IPS-18c (cell line): Measurements from ENCODE around the gene C11orf68.

Experiments
- H3K4me3 ChIP-seq: 2 replicates; pipeline ENCODE4 v1.7.0; 2013; ENCODE audit warnings: low read depth, mild to moderate bottlenecking, low read length, moderate library complexity; ENCODE audit not compliant: insufficient read depth
- H3K9me3 ChIP-seq: one replicate; pipeline ENCODE4 v1.6.1; 2013; ENCODE audit warnings: mild to moderate bottlenecking, low read length, moderate library complexity; ENCODE audit not compliant: control insufficient read depth, insufficient read depth

C11orf68 gene

DNA sequence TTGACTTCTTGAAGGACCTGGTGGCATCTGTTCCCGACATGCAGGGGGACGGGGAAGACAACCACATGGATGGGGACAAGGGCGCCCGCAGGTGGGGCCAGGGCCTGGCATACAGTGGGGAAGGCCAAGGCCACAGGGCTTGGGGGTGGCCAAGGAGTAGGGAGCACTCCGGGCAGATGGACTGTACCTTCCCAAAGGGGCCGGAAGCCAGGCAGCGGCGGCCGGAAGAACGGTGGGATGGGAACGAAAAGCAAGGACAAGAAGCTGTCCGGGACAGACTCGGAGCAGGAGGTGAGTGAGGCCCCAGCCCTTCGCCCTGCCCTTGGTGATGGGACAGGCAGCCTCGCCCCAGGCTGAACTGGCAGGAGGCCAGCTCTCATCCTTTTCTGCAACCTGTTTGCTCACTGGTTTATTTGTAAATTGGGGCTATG lies 1.5 kb upstream of the C11orf68 start:
- Histone ChIP-seq H3K9me3 (no peaks in the 10 kb centered on the region), H3K4me3 (peak overlapping the region; percentile 84; the same call in 1 of the 2 replicates)

- H3K4me3 ChIP-seq, result peak overlapping the region; percentile 84
- H3K9me3 ChIP-seq, result no peaks in the 10 kb centered on the region
Observed at GRCh38 chr11:65919573-65920371, 910 bp upstream of the C11orf68 start.

- H3K9me3 ChIP-seq, result no peaks in the 10 kb centered on the region
- H3K4me3 ChIP-seq, result peak within 1 kb of the TSS; percentile 94
Observed at GRCh38 chr11:65919141-65919572, 295 bp upstream of the C11orf68 start, which contains the start of gene DRAP1. DRAP1 (plus strand) TSS chr11:65919426; CDS start chr11:65919502, 76 bp downstream.

- no peaks in the 10 kb centered on the region for H3K9me3 ChIP-seq
- peak overlapping the region; percentile 94 for H3K4me3 ChIP-seq
Observed at GRCh38 chr11:65917434-65918210, 1.2 kb downstream of the C11orf68 start.

- no peak overlapping the region for H3K4me3 ChIP-seq
- peaks cover 2% of the 10 kb centered on the region for H3K9me3 ChIP-seq
Observed at GRCh38 chr11:65917077-65917433, 1.8 kb downstream of the C11orf68 start.

DNA sequence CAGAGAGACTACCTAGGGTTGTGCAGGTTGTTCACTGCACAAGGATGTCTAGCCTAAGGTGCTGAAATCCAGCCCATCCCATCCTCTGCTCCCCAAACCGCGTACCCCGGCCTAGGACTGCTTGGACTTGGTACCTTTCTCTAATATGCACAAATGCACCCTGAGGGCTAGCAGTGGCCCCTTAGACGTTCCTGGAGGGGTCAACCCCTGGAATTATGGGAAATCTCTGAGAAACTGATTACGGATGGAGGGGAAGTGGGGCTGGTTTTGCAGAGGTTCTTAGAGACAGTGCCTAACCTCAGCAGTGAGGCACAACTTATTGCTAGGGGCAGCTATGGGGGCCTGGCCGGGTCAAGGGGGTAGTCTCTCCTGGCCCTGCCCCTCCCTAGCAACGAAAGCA lies 2.5 kb downstream of the C11orf68 start:
- Histone ChIP-seq H3K9me3 (peaks cover 2% of the 10 kb centered on the region), H3K4me3 (no peak overlapping the region)

DNA sequence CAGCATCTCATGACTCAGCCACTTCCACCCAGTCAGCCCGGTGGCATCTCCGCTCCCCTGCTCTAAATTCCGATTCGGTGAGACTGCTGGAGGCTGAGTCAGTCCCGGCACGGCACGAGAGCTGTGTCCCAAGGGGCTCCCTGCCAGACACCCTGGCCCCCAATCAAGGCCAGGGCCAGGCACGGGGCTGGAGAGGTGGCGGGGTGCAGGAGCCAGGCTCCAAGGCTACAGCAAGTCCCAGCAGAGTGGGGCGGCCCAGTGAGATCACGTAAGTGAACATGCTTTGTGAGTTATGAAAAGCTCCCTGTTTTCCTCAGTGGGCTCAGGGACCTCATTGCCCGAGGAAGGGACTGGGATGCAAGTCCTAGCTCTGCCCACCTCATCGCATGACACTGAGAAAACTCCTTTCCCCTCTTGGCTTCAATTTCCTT lies 3.0 kb downstream of the C11orf68 start:
- peaks cover 2% of the 10 kb centered on the region for H3K9me3 ChIP-seq
- no peak overlapping the region for H3K4me3 ChIP-seq

- H3K4me3 ChIP-seq, result no peak overlapping the region
Observed at GRCh38 chr11:65915101-65915820, 3.6 kb downstream of the C11orf68 start.

DNA sequence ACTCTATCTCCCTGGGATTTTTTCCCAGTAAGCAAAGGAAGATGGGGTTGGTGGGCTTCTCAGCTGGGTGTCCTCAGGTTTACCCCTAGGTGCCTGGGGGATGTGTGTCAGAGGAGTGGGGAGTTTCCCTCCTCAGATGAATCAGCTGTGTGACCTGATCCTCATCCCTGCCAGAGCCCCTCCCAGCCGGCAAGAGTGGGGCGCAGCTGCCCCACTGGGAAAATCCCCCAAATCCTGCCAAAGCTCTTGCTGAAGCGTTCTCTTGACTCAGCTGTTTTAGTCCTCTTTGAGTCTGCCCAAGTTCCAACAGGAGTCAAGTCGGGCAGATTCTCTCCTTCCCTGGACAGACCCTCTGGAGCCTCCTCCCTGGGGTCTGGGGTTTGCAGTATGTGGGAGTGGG lies 6.0 kb downstream of the C11orf68 start:
- no peak overlapping the region for H3K4me3 ChIP-seq
- peaks cover 2% of the 10 kb centered on the region for H3K9me3 ChIP-seq

More at GRCh38 chr11:65915101-65915820, 3.6 kb downstream of the C11orf68 start:
- peaks cover 2% of the 10 kb centered on the region for H3K9me3 ChIP-seq

DNA sequence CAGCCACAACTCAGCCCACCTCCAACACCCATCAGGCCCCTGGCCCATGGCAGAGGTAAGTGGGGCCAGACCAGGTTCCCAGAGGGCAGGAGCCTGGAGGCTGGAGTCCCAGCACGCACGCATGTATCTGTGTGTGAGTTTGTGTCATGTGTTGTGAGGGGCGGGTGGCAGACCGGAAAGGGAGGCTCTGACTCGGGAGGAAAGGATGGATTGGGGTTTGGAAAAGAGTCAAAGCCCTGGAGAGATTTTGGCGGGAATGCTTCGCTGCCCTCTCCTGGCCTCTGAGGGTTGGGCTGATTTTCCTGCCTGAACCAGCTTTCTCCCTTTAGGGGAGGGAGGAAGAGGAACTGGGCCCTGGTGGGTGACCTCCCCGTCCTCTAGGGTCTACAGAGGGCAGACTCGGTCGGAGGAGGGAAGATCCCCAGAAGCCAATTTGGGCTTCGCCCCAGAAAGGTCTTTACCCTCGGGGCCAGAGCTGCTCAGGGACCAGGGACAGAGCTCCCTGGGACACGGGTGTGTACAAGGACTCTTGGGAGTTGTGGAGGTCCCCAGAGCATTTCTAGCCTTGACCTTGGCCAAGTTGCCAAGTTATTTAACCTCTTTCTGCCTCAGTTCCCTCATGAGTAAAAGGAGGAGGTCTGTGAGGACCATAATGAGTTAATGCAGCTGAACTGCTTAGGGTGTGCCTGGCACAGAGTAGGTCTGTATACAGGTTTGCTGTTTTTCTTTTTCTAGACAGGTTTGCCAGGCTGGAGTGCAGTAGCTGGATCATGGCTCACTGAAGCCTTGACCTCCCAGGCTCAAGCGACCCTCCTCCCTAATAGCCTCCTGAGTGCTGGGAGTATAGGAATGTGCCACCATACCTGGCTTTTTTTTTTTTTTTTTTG lies 6.9 kb downstream of the C11orf68 start:
- peaks cover 2% of the 10 kb centered on the region for H3K9me3 ChIP-seq
- no peak overlapping the region for H3K4me3 ChIP-seq

DNA sequence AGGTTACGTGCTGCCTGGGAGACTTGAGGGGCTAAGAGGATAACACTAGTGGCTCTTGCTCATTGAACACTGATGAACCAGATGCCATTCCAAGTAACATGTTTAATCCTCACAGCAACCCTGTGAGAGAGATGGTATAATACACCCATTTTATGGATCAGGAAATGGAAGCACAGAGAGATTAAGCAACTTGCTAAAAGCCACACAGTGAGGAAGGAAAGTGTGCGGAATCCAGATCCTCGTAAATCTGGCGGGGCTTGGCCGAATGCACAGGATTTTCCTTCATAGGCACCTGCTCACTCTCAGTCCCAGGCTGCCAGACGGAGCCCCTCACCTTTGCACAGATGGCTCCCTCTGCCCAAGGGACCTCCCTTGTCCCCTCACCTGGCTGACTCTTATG lies 11.0 kb downstream of the C11orf68 start:
- H3K4me3 ChIP-seq, result no peak overlapping the region
- peaks cover 2% of the 10 kb centered on the region for H3K9me3 ChIP-seq

DNA sequence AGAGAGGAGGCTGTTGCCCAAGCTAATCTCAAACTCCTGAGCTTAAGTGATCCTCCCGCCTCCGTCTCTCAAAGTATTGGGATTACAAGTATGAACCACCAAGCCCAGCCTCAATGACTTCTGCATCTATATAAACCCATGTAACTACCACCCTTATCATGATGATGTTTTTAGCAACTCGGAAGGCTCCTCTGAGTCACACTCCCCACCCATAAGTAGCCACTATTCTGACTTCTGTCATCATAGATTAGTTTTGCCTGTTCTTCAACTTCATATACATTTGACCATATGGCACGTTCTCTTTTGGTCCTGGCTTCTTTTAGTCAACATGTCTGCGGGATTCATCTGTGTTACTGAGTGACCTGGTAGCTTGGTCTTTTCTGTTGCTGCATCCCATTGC lies 12.3 kb downstream of the C11orf68 start:
- Histone ChIP-seq H3K4me3 (no peak overlapping the region), H3K9me3 (no peaks in the 10 kb centered on the region)

DNA sequence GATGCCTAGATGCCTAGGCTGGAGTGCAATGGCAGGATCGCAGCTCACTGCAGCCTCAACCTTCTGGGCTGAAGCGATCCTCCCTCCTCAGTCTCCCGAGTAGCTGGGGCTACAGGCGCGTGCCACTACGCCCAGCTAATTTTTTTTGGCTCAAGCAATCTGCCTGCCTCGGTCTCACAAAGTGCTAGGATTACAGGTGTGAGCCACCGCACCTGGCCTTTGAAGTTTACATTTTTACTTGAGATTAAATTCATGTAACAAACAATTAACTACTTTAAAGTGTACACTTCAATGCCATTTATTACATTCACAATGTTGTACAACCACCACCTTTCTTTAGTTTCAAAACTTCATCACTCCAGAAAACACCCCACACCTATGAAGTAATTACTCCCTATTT lies 15.1 kb downstream of the C11orf68 start:
- Histone ChIP-seq H3K4me3 (no peak overlapping the region), H3K9me3 (no peaks in the 10 kb centered on the region)

DNA sequence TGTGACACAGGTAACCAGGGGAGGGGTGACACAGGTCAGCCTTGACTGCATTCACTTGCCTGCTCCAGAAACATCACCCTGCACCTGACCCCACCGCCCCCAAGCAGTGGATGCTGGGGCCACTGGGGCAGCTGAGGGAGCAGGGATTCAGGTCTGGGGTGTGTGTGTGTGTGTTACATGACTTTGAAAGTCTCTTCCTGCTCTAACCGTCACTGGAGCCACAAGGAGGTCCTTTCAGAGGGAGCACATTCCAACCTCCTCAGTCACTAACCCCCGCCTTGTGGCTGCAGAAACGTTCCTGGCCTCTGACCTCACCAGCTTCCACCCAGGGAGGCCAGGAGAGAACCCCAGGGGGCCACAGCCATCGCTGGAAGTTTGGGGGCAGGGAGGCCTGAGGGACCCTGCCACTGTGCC lies 15.8 kb downstream of the C11orf68 start:
- no peak overlapping the region for H3K4me3 ChIP-seq
- H3K9me3 ChIP-seq, result no peaks in the 10 kb centered on the region

- H3K4me3 ChIP-seq, result no peak overlapping the region
- no peaks in the 10 kb centered on the region for H3K9me3 ChIP-seq
Observed at GRCh38 chr11:65900899-65901180, 18.0 kb downstream of the C11orf68 start.

DNA sequence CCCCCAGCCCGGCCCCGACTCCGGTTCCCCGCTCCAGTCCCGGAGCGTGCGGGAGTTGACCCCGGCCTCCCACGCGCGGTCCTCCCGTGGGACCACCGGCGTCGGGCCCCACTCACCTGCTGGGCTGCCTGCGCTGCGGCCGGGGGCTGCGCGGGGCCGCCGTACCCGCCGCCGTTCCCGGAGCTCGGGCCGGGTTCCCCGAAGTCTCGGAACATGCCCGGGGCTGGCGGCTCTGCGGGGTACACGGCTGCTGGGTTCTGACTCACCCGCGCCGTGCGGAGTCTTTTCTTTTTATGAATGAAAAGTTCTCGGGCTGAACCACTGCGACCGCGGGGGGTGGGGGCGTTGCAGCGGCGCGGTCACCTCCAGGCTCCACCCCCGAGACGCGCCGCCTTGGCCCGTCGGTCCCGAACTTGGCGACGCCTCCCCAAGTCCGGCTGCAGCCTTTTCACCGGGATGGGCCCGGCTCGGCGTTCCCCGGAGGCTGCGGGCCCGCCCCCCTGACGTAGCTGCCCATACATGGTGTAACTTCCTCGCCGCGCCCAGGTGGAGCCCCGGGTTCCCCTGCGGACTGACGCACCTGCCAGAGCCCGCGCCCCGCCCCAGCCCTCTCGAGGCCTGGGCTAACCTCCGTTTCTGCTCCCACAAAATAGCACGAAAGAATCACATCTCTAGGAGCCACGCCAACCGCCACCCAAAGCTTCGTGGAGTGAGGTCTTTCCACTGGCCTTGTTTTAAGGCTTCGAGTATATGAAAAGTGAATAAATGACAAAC lies 18.6 kb downstream of the C11orf68 start, which contains the start of gene FOSL1:
FOSL1 (minus strand) TSS at position 264 of the 774 bp plus-strand sequence; CDS start at position 215, 49 bp downstream.
- peak within 1 kb of the TSS; percentile 61 for H3K4me3 ChIP-seq
- no peaks in the 10 kb centered on the region for H3K9me3 ChIP-seq
